AG04449 (cell line): ENCODE measurements around the gene FBXO4.
"Not testable (repeated sequence)": the region's sequence is repeated elsewhere in the genome, so short reads cannot be mapped to it uniquely, and the experiment has no call there.

Source experiments
- CTCF ChIA-PET: fragments of 350-600 bp; formaldehyde crosslinking; extraction: SDS; loops from one replicate; lab custom pipeline; 2021; ENCODE audit warnings: antibody characterized with exemption; lab: Yijun Ruan, JAX
- POLR2A ChIA-PET: fragments of 400-600, 350-600 bp; formaldehyde crosslinking; extraction: SDS; loops from one replicate; lab custom pipeline; 2020; ENCODE audit warnings: antibody characterized with exemption, inconsistent platforms; lab: Yijun Ruan, JAX
- DNase-seq: peaks from one replicate; pipeline ENCODE4 v3.0.0-alpha.2; 2010; ENCODE audit warnings: low read depth, low spot score
- H3K4me3 ChIP-seq: 2 replicates; pipeline ENCODE4 v1.5.1; 2011; ENCODE audit warnings: low read depth, mild to moderate bottlenecking, control low read depth, low read length
- TF ChIP-seq, protein P1 (sequence below): IDR thresholded peaks from one replicate; pipeline ENCODE4 v1.5.1; 2011; ENCODE audit warnings: mild to moderate bottlenecking, moderate library complexity, low read length, control low read depth, inconsistent platforms; ENCODE audit not compliant: insufficient read depth; ENCODE audit errors: missing control alignments

The FBXO4 gene

GRCh38 chr5:41980396-41980795 lies 55.3 kb downstream of the FBXO4 start:
- DNase-seq: no peak
- TF ChIP-seq, protein P1, sequence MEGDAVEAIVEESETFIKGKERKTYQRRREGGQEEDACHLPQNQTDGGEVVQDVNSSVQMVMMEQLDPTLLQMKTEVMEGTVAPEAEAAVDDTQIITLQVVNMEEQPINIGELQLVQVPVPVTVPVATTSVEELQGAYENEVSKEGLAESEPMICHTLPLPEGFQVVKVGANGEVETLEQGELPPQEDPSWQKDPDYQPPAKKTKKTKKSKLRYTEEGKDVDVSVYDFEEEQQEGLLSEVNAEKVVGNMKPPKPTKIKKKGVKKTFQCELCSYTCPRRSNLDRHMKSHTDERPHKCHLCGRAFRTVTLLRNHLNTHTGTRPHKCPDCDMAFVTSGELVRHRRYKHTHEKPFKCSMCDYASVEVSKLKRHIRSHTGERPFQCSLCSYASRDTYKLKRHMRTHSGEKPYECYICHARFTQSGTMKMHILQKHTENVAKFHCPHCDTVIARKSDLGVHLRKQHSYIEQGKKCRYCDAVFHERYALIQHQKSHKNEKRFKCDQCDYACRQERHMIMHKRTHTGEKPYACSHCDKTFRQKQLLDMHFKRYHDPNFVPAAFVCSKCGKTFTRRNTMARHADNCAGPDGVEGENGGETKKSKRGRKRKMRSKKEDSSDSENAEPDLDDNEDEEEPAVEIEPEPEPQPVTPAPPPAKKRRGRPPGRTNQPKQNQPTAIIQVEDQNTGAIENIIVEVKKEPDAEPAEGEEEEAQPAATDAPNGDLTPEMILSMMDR: no peak
- ChIA-PET POLR2A (no interaction called here), CTCF (no interaction called here)
- no peak overlapping the region for H3K4me3 ChIP-seq

GRCh38 chr5:41980870-41981269 lies 55.8 kb downstream of the FBXO4 start:
- no peak for DNase-seq
- ChIA-PET CTCF (no interaction called here), POLR2A (no interaction called here)
- TF ChIP-seq, protein P1: no peak
- no peak overlapping the region for H3K4me3 ChIP-seq

GRCh38 chr5:41982858-41983257 lies 57.8 kb downstream of the FBXO4 start:
- POLR2A ChIA-PET, CTCF ChIA-PET, H3K4me3 ChIP-seq, DNase-seq: not testable (repeated sequence)

GRCh38 chr5:41983284-41983683 lies 58.2 kb downstream of the FBXO4 start:
- no peak overlapping the region for H3K4me3 ChIP-seq
- no peak for DNase-seq
- TF ChIP-seq, protein P1: no peak
- ChIA-PET CTCF (no interaction called here), POLR2A (no interaction called here)

DNA sequence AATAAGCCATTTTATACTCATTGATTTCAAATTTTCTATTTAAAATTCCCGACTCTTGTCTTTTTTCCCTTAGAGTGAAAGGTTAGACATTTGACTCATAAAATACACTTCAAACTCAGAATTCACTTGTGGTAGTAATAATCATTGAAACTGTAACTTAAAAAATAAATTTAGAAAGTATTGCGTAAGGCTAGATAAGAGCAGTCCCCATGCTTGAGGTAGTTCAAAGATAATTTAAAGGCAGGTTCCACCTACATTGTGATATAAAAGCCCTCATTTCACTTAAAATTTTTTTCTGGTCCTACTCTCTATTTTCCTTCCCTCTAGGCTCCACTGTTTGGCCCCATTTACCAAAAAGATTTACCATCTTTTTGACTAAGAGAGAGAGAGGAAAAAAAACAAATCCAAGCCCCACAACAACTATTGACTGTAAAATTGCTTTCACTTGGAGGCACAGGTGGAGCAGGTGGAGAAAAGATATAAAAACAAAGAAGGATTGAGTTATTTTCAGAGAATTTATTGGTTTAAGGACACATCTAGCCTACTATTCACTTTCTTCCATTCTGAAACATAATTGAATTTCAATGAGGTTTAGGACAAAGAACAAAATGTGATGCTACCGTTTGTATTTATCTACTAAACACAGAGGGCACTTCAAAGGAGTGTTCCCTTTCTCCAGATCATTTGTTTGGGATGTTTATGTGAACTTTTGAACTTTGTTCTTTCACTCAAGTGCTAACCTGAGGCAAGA lies 61.0 kb downstream of the FBXO4 start:
- no peak overlapping the region for H3K4me3 ChIP-seq
- no peak for DNase-seq
- POLR2A ChIA-PET: no interaction called here
- CTCF ChIA-PET: no interaction called here
- TF ChIP-seq, protein P1: no peak
